Activated T-helper 1 cell treated with Interleukin-2 at 50 U/mL for 16 hours (primary cell): Measurements from ENCODE around the gene METRN.

Experiments used
- DNase-seq: peaks from one replicate; pipeline ENCODE4 v3.0.0-alpha.2; 2020; ENCODE audit warnings: low read depth

Gene METRN

GRCh38 chr16:677316-678190 lies 37.4 kb upstream of the METRN start:
- DNase-seq: no peak

GRCh38 chr16:678209-678857 lies 36.6 kb upstream of the METRN start:
- DNase-seq: no peak

GRCh38 chr16:678858-679813 lies 35.8 kb upstream of the METRN start:
- DNase-seq: no peak

- DNase-seq: peak; percentile 78
Measured at GRCh38 chr16:679814-680624, 34.9 kb upstream of the METRN start, which contains the start of gene STUB1. STUB1 (plus strand) TSS chr16:680410; CDS start chr16:680526, 116 bp downstream.

- DNase-seq: no peak
Measured at GRCh38 chr16:680625-680945, 34.3 kb upstream of the METRN start.

GRCh38 chr16:680967-681745 lies 33.8 kb upstream of the METRN start:
- no peak for DNase-seq

GRCh38 chr16:681746-682427 lies 33.0 kb upstream of the METRN start:
- no peak for DNase-seq

GRCh38 chr16:682493-683395 lies 32.2 kb upstream of the METRN start:
- DNase-seq: no peak

GRCh38 chr16:683396-684070 lies 31.4 kb upstream of the METRN start:
- DNase-seq: no peak

- DNase-seq: peak; percentile 96
Measured at GRCh38 chr16:684071-684794, 30.7 kb upstream of the METRN start, which contains the start of gene JMJD8. JMJD8 (minus strand) TSS chr16:684334; CDS start chr16:684319, 15 bp downstream.

GRCh38 chr16:684961-685696 lies 29.8 kb upstream of the METRN start:
- DNase-seq: no peak

- DNase-seq: no peak
Measured at GRCh38 chr16:685967-686366, 29.0 kb upstream of the METRN start.

- DNase-seq: no peak
Measured at GRCh38 chr16:686459-687260, 28.3 kb upstream of the METRN start.

- no peak for DNase-seq
Measured at GRCh38 chr16:687499-687898, 27.4 kb upstream of the METRN start.

- DNase-seq: no peak
Measured at GRCh38 chr16:689175-689897, 25.6 kb upstream of the METRN start.
